HL-60 (cell line): ENCODE results near the gene PSMB7.

Experiments used
- DNase-seq, 2 experiments: peaks; one replicate each; pipeline ENCODE4 v3.0.0-alpha.2; 2010 to 2020; ENCODE audit warnings: low read depth in 1 of 2, low spot score in 1 of 2
- H3K27ac ChIP-seq: fragments of 250-450 bp; sonication (Bioruptor Pico); replicated peaks from 2 replicates; pipeline ENCODE4 v1.5.1; 2020; ENCODE audit warnings: mild to moderate bottlenecking, moderate library complexity
- H3K27me3 ChIP-seq: fragments of 250-450 bp; sonication (Bioruptor Pico); 2 replicates; pipeline ENCODE4 v1.5.1; 2021; ENCODE audit warnings: mild to moderate bottlenecking, moderate library complexity; ENCODE audit not compliant: insufficient read depth, poor library complexity, severe bottlenecking
- H3K4me3 ChIP-seq: replicated peaks from 2 replicates; pipeline ENCODE4 v1.5.1; 2011; ENCODE audit warnings: mild to moderate bottlenecking, control low read depth, low read length; ENCODE audit not compliant: insufficient read depth
- CTCF ChIP-seq: IDR thresholded peaks from one replicate; pipeline ENCODE4 v1.5.1; 2011; ENCODE audit warnings: low read length, control low read depth, inconsistent platforms; ENCODE audit not compliant: insufficient read depth
- GABPA ChIP-seq: IDR thresholded peaks from 2 replicates; pipeline ENCODE4 v1.6.1; 2012; ENCODE audit warnings: low read depth
- POLR2AphosphoS5 ChIP-seq: IDR thresholded peaks from 2 replicates; pipeline ENCODE4 v1.6.1; 2012; ENCODE audit warnings: low read depth
- REST ChIP-seq: IDR thresholded peaks from 2 replicates; pipeline ENCODE4 v1.6.1; 2012; ENCODE audit warnings: low read depth; ENCODE audit not compliant: insufficient replicate concordance
- SPI1 ChIP-seq: IDR thresholded peaks from 2 replicates; pipeline ENCODE4 v1.6.1; 2012; ENCODE audit warnings: low read depth, mild to moderate bottlenecking, borderline replicate concordance

Gene PSMB7

GRCh38 chr9:124384846-124385245, 30.4 kb downstream of the PSMB7 start:
- peak overlapping the region; percentile 98 for H3K27ac ChIP-seq
- no peaks in the 10 kb centered on the region for H3K27me3 ChIP-seq
- H3K4me3 ChIP-seq: peak overlapping the region; percentile 47
- TF ChIP-seq SPI1 (no peak), CTCF (no peak), REST (no peak), POLR2AphosphoS5 (peak; percentile 35; the same call in 1 of the 2 replicates)
- DNase-seq: no peak

DNA sequence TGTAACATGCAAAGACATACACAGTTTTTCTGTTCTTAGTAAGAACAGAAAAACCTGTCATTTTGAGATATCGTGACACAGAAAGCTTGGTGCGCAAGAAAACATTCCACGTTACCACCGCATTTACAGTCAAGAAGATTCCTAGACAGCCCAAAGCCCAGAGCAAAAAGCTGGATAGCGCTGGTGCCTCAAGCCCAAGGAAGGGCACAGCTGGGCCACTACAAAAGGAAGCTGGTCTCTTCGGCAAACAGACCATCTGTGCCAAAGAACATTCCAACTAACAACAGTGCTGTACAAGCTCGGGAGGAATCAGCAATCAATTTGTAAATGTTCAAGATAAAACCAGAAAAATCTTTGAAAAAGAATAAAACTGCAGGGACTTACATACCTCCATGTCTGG, 31.0 kb downstream of the PSMB7 start:
- no peak for DNase-seq
- peak overlapping the region; percentile 98 for H3K27ac ChIP-seq
- H3K27me3 ChIP-seq: no peaks in the 10 kb centered on the region
- peak overlapping the region; percentile 47 for H3K4me3 ChIP-seq
- TF ChIP-seq REST (peak; percentile 24), POLR2AphosphoS5 (0 out of 2 replicates have a peak, but pooled peaks have one; percentile 5), GABPA (no peak)

DNA sequence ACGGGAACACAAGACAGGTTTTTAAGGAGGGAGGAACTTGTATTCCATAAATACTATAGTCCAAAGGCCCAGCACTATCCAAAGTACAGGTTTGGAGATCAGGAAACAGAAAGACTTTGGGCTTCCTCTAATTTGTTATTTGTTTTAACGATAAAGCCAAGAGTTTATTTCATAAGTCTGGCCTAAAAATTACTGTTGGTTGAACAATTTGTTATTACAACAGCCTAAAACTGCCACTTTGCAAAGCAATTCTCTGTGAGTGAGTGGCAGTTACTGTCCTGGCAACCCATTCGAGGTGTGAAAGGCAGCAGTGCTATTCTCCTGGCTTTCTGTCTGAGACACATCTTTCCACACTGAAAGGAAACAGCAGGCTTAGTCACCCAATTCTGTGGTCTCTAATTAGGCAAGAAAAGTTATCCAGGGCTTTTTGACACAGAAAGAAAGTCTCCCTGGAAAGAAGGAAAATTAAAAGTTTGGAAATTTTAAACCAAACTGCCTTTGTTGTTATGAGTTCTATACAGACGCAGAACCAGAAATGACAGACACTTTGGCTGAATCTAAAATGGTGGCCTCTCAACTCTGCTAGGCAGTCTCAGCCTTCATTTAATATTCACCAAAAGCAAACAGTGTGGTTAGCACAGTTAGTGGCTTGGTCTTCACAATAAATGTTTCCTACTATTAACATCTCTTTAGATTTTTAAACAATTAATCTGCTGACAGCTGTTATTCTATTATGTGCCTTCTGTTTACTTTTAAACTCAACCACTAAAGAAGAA, 33.9 kb downstream of the PSMB7 start:
- DNase-seq: peak; percentile 88 to 93
- Histone ChIP-seq H3K27ac (peak overlapping the region; percentile 98), H3K4me3 (no peak overlapping the region), H3K27me3 (no peaks in the 10 kb centered on the region)
- TF ChIP-seq POLR2AphosphoS5 (peak; percentile 60), GABPA (no peak), SPI1 (peak; percentile 46), REST (no peak), CTCF (no peak)
